GM19455 (cell line): ENCODE results near the gene THSD4.
"Not testable (repeated sequence)": the region's sequence is repeated elsewhere in the genome, so short reads cannot be mapped to it uniquely, and the experiment has no call there.

Source experiments
- ATAC-seq: cut with Tn5 transposase; IDR thresholded peaks from one replicate; pipeline ENCODE4 v1.9.1; 2021; ENCODE audit not compliant: unreplicated experiment

THSD4 gene

GRCh38 chr15:71410347-71410746 is 295.1 kb downstream of the THSD4 start:
- no peak for ATAC-seq

- ATAC-seq = no peak
Observed at GRCh38 chr15:71411538-71412482, 296.5 kb downstream of the THSD4 start.

DNA sequence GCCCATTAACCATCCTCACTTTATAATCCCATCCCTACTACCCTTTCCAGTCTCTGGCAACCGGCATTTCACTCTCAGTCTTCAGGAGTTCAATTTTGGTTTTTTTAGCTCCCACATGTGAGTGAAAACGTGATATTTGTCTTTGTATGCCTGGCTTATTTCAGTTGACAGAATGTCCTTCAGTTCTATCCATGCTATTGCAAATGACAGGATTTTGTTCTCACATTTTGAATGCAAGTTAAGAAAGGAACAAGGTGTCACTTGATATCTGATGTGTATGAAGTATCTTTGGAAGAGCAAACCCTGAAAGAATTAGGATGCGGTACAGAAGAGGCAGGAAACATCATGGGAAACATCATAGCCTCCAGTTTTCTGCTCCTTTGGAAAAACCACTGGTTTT is 298.1 kb downstream of the THSD4 start:
- ATAC-seq = no peak

DNA sequence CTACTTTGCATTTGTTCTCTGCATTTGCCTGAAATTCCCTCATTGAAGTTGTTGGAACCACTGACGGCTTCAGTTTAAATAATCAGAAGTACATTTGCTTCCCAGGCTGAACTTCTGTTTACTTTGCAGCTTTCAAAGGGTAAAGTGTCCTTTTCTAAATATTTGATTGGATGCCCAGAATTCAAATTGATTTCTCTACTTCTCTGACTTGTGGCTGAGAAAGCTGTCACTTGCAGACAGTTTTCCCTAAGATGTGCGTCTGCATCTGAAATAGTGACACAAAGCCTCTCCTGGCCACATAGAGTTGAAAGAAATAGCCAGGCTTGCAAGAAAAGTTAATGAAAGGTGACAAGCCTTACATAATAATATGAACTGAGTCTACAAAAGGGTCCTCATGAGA is 299.6 kb downstream of the THSD4 start:
- no peak for ATAC-seq

DNA sequence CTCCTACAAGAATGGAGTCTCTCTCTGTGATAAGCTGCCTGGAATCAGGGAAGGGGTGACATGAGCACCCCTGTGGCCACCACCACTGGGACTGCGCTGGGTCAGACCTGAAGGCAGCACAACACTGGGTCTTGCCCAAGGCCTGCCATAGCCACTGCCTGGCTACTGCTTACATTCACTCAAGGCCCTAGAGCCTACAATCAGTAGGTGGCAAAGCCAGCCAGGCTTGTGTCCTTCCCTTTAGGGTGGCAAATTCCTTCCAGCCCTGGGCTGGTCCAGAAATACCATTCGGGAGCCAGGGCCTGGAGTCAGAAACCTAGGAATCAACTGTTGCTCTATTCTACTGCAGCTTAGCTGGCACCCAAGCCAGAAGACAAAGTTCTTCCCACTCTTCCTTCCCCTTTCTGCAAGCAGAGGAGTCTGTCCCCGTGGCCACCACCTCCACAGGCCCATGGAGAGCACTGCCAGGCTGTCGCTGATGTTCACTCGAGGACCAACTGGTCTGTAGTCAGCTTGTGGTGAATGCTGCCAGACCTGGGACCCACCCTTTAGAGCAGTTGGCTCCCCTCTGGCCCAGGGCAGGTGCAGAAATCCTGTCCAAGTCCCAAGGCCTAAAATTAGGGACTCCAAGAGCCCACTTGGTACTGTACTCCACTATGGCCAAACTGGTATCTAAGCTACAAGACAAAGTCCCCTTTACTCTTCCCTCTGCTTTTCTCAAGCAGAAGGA is 307.4 kb downstream of the THSD4 start:
- no peak for ATAC-seq

DNA sequence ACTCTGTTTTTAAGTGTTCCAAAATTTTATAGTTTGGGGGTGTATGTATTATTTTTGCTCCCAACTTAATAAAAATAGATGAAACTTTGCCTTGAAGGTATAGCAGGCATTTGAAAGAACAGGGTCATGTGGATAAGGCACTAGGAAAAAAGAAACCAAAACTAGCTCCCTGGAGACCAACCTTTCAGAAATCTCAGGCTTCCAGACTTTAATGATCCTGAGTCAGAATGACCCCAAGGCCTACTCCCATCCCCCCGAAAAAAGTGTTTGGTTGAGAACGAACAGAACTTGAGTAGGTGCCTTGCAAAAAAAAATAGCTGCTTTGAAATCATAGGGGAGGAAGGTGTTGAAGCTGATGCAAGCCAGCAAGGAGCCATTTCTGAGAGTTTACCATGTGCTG is 309.5 kb downstream of the THSD4 start:
- no peak for ATAC-seq

- ATAC-seq = no peak
Observed at GRCh38 chr15:71425388-71425787, 310.1 kb downstream of the THSD4 start.

DNA sequence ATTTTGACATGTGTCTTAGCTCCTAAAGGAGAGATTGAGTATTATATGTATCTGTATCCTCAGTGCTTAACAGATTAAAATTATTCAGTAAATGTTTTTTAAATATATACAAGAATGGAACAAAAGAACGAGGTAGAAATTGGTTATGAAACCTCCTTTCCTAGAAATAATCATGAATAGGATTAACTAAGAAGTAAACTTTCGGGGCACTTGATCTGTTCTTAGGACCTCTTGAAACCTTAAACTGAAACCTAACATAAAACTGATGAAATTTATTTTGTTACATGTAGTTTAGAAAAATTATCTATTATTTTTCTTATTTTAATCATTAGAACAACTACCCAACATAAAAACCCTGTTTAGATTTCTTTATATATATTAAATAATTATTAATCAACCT is 311.5 kb downstream of the THSD4 start:
- ATAC-seq = no peak

GRCh38 chr15:71430782-71431181 is 315.5 kb downstream of the THSD4 start:
- ATAC-seq = no peak

GRCh38 chr15:71431343-71432336 is 316.4 kb downstream of the THSD4 start:
- ATAC-seq = no peak

DNA sequence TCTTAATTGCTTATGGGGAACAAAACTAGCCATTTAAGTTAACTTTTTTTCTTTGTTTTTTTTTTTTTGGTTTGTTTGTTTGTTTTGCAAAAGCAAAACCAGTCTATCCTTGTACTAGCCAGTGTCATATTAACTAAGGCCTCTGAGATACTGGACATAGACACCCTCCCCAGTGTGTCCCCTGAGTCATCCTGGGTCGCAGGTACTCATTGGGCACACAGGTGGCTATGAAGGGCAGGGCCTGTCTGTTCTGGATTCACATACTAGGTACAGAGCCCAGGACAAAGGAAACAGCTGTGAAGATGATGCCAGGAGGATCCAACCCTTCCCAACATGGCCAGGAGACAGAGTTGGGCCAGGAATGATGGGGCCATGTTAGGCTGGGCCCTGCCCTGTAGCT is 318.1 kb downstream of the THSD4 start:
- no peak for ATAC-seq

- ATAC-seq = no peak
Observed at GRCh38 chr15:71434774-71435173, 319.5 kb downstream of the THSD4 start.

GRCh38 chr15:71435552-71435951 is 320.3 kb downstream of the THSD4 start:
- no peak for ATAC-seq

- ATAC-seq = no peak
Observed at GRCh38 chr15:71436854-71437253, 321.6 kb downstream of the THSD4 start.

GRCh38 chr15:71437404-71437803 is 322.1 kb downstream of the THSD4 start:
- no peak for ATAC-seq

DNA sequence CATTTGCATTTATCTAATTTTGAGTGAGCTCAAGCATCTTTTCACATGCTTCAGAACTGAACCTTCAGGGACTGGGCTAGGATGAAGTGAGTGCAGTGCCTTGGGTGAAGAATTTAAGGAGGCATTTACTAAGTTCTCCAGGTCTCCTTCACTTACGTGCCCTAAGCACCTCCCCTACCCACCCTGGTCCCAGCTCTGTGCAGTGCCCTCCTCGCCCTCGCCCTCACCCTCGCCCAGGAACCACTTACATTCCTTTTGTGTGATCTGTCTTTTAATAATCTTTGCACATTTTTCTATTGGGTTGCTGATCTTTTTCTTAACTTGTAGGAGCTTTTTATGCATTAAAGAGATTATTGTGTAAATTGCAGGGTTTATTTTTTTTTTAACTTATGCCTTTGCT is 322.6 kb downstream of the THSD4 start:
- ATAC-seq = no peak

DNA sequence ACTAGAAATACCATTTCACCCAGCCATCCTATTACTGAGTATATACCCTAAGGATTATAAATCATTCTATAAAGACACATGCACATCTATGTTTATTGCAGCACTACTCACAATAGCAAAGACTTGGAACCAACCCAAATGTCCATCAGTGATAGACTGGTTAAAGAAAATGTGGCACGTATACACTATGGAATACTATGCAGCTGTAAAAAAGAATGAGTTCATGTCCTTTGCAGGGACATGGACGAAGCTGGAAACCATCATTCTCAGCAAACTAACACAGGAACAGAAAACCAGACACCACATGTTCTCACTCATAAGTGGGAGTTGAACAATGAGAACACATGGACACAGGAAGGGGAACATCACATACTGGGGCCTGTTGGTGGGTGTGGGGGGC is 324.2 kb downstream of the THSD4 start:
- ATAC-seq = not testable (repeated sequence)

GRCh38 chr15:71440489-71441110 is 325.3 kb downstream of the THSD4 start:
- ATAC-seq = no peak

- no peak for ATAC-seq
Observed at GRCh38 chr15:71443538-71443937, 328.3 kb downstream of the THSD4 start.

- no peak for ATAC-seq
Observed at GRCh38 chr15:71444032-71444810, 328.9 kb downstream of the THSD4 start.
